NCI-H128 (cell line): ENCODE measurements around the gene YBX1.
"Not testable (repeated sequence)": the region's sequence is repeated elsewhere in the genome, so short reads cannot be mapped to it uniquely, and the experiment has no call there.

Source experiments
- DNase-seq: peaks from one replicate; lab custom pipeline; 2025; ENCODE audit not compliant: unreplicated experiment; lab: John Stamatoyannopoulos, UW

Gene YBX1

GRCh38 chr1:42748021-42748420, 65.8 kb downstream of the YBX1 start:
- DNase-seq = no peak

- no peak for DNase-seq
Observed at GRCh38 chr1:42748461-42749410, 66.5 kb downstream of the YBX1 start.

- DNase-seq = no peak
Observed at GRCh38 chr1:42750041-42750440, 67.8 kb downstream of the YBX1 start.

GRCh38 chr1:42751511-42752070, 69.4 kb downstream of the YBX1 start:
- not testable (repeated sequence) for DNase-seq

GRCh38 chr1:42752284-42752683, 70.1 kb downstream of the YBX1 start:
- no peak for DNase-seq

GRCh38 chr1:42753070-42753469, 70.9 kb downstream of the YBX1 start:
- no peak for DNase-seq
